H9 (cell line): ENCODE data around the gene PCDHGB7. TPM values are rescaled to one million over a fixed set of nuclear protein-coding genes. Genes with fewer than 3 reads are reported as not detected.
"Not testable (repeated sequence)": the region's sequence is repeated elsewhere in the genome, so short reads cannot be mapped to it uniquely, and the experiment has no call there.

Experiments
- DNase-seq: peaks from one replicate; pipeline ENCODE4 v3.0.0-alpha.2; 2017
- H2AFZ ChIP-seq: one replicate; pipeline ENCODE4 v1.6.1; 2013; ENCODE audit warnings: mild to moderate bottlenecking, low read length, control low read depth, moderate library complexity
- H2AK5ac ChIP-seq: 2 replicates; pipeline ENCODE4 v1.6.1; 2013; ENCODE audit warnings: low read length, control low read depth, mixed read lengths; ENCODE audit not compliant: insufficient read length
- H2BK120ac ChIP-seq: one replicate; pipeline ENCODE4 v1.6.1; 2013; ENCODE audit warnings: low read depth, mild to moderate bottlenecking, low read length, control low read depth, inconsistent platforms; ENCODE audit not compliant: poor library complexity, severe bottlenecking
- H2BK12ac ChIP-seq: 2 replicates; pipeline ENCODE4 v1.6.1; 2013; ENCODE audit warnings: low read length, control low read depth, mixed read lengths, low read depth; ENCODE audit not compliant: insufficient read length
- H2BK15ac ChIP-seq: 2 replicates; pipeline ENCODE4 v1.6.1; 2013; ENCODE audit warnings: low read depth, low read length, control low read depth
- H2BK20ac ChIP-seq: one replicate; pipeline ENCODE4 v1.6.1; 2013; ENCODE audit warnings: low read depth, mild to moderate bottlenecking, low read length, control low read depth, inconsistent platforms; ENCODE audit not compliant: poor library complexity, severe bottlenecking
- H2BK5ac ChIP-seq: 2 replicates; pipeline ENCODE4 v1.6.1; 2013; ENCODE audit warnings: low read length, control low read depth, mixed read lengths; ENCODE audit not compliant: insufficient read length
- H3K14ac ChIP-seq: 2 replicates; pipeline ENCODE4 v1.6.1; 2013; ENCODE audit warnings: low read length, control low read depth; ENCODE audit not compliant: insufficient read depth
- H3K18ac ChIP-seq: 2 replicates; pipeline ENCODE4 v1.6.1; 2013; ENCODE audit warnings: low read depth, mild to moderate bottlenecking, mixed read lengths, low read length, control low read depth; ENCODE audit not compliant: insufficient read length
- H3K23ac ChIP-seq: 2 replicates; pipeline ENCODE4 v1.6.1; 2013; ENCODE audit warnings: low read length, control low read depth, mixed read lengths, low read depth; ENCODE audit not compliant: insufficient read length
- H3K23me2 ChIP-seq: 2 replicates; pipeline ENCODE4 v1.6.1; 2013; ENCODE audit warnings: low read depth, mild to moderate bottlenecking, mixed read lengths, low read length, control low read depth; ENCODE audit not compliant: insufficient read length, poor library complexity, severe bottlenecking
- H3K27ac ChIP-seq: 2 replicates; pipeline ENCODE4 v1.5.1; 2013; ENCODE audit warnings: low read length, control low read depth, mixed read lengths, low read depth; ENCODE audit not compliant: insufficient read length
- H3K27me3 ChIP-seq: 2 replicates; pipeline ENCODE4 v1.6.1; 2013; ENCODE audit warnings: low read length, control low read depth, inconsistent platforms; ENCODE audit not compliant: insufficient read depth
- H3K4ac ChIP-seq: 2 replicates; pipeline ENCODE4 v1.6.1; 2013; ENCODE audit warnings: low read depth, mild to moderate bottlenecking, control low read depth, inconsistent platforms, low read length, moderate library complexity
- H3K4me1 ChIP-seq: 2 replicates; pipeline ENCODE4 v1.6.1; 2013; ENCODE audit warnings: low read length, control low read depth, inconsistent platforms; ENCODE audit not compliant: insufficient read depth
- H3K4me2 ChIP-seq: 2 replicates; pipeline ENCODE4 v1.6.1; 2013; ENCODE audit warnings: low read length, control low read depth, mixed read lengths; ENCODE audit not compliant: insufficient read length, insufficient read depth
- H3K56ac ChIP-seq: 2 replicates; pipeline ENCODE4 v1.6.1; 2013; ENCODE audit warnings: low read depth, mild to moderate bottlenecking, mixed read lengths, low read length, control low read depth; ENCODE audit not compliant: insufficient read length
- H3K79me1 ChIP-seq: 2 replicates; pipeline ENCODE4 v1.6.1; 2013; ENCODE audit warnings: low read depth, mild to moderate bottlenecking, moderate library complexity, low read length, control low read depth, inconsistent platforms; ENCODE audit not compliant: insufficient read depth, poor library complexity, severe bottlenecking
- H3K79me2 ChIP-seq: 2 replicates; pipeline ENCODE4 v1.6.1; 2013; ENCODE audit warnings: low read length, control low read depth, inconsistent platforms; ENCODE audit not compliant: insufficient read depth
- H3K9ac ChIP-seq: 2 replicates; pipeline ENCODE4 v1.6.1; 2013; ENCODE audit warnings: low read length, control low read depth, mixed read lengths; ENCODE audit not compliant: insufficient read length; ENCODE audit errors: extremely low read depth
- H3K9me3 ChIP-seq: one replicate; pipeline ENCODE4 v1.6.1; 2013; ENCODE audit warnings: low read depth, low read length, inconsistent platforms; ENCODE audit not compliant: control insufficient read depth
- H3T11ph ChIP-seq: one replicate; pipeline ENCODE4 v1.6.1; 2013; ENCODE audit warnings: mild to moderate bottlenecking, low read length, control low read depth, inconsistent platforms
- H4K20me1 ChIP-seq: one replicate; pipeline ENCODE4 v1.6.1; 2013; ENCODE audit not compliant: control insufficient read depth, insufficient read length, insufficient read depth
- H4K5ac ChIP-seq: 2 replicates; pipeline ENCODE4 v1.6.1; 2013; ENCODE audit warnings: low read depth, mild to moderate bottlenecking, mixed read lengths, low read length, control low read depth; ENCODE audit not compliant: insufficient read length
- H4K8ac ChIP-seq: replicated peaks from 2 replicates; pipeline ENCODE4 v1.6.1; 2013; ENCODE audit warnings: low read length, control low read depth, mixed read lengths, low read depth; ENCODE audit not compliant: insufficient read length
- H4K91ac ChIP-seq: 2 replicates; pipeline ENCODE4 v1.6.1; 2013; ENCODE audit warnings: low read depth, mild to moderate bottlenecking, moderate library complexity, mixed read lengths, low read length, control low read depth; ENCODE audit not compliant: insufficient read length
- H3K27ac Mint-ChIP-seq, 3 experiments: 2 replicates in 2 of 3; 3 replicates in 1 of 3; pipeline ENCODE4 v1.8.0; 2020 to 2021; ENCODE audit warnings: mixed read lengths in 3 of 3, mild to moderate bottlenecking in 1 of 3, moderate library complexity in 1 of 3
- H3K27me3 Mint-ChIP-seq: 2 replicates; pipeline ENCODE4 v1.8.0; 2021; ENCODE audit warnings: low read depth, mild to moderate bottlenecking, moderate library complexity, mixed read lengths
- H3K36me3 Mint-ChIP-seq, 3 experiments: 2 replicates in 2 of 3; 3 replicates in 1 of 3; pipeline ENCODE4 v1.8.0; 2020 to 2021; ENCODE audit warnings: low read depth in 3 of 3, mixed read lengths in 3 of 3; ENCODE audit not compliant: insufficient read depth in 1 of 3
- H3K4me1 Mint-ChIP-seq, 2 experiments: 2 replicates each; pipeline ENCODE4 v1.8.0; 2020; ENCODE audit warnings: mixed read lengths in 2 of 2
- H3K4me3 Mint-ChIP-seq, 2 experiments: 2 replicates in 1 of 2; 3 replicates in 1 of 2; pipeline ENCODE4 v1.8.0; 2020 to 2021; ENCODE audit warnings: mild to moderate bottlenecking in 2 of 2, mixed read lengths in 2 of 2, moderate library complexity in 1 of 2
- H3K9me3 Mint-ChIP-seq, 2 experiments: 2 replicates in 1 of 2; 3 replicates in 1 of 2; pipeline ENCODE4 v1.8.0; 2020; ENCODE audit warnings: mild to moderate bottlenecking in 2 of 2, mixed read lengths in 2 of 2, moderate library complexity in 1 of 2
- WGBS: extraction: QIAGEN DNeasy Blood & Tissue Kit; methylation state at CpG from one replicate; pipeline ENCODE4 v1.1.7; 2013; ENCODE audit warnings: missing lambda C conversion rate, low lambda C conversion rate, mixed read lengths; ENCODE audit not compliant: insufficient read length; ENCODE audit errors: extremely low coverage; 5-methylcytosine and 5-hydroxymethylcytosine counted together
- total RNA-seq: library from RNA; stranded (reverse); gene quantifications from 2 replicates; pipeline ENCODE4 v1.2.1, GENCODE V29; 2021
- TF ChIP-seq, protein P1 (sequence below): fragments of 200-600 bp; sonication (generic); conservative IDR thresholded peaks from 3 replicates; pipeline ENCODE4 v1.8.0; 2021; ENCODE audit warnings: antibody characterized with exemption, mild to moderate bottlenecking

Gene PCDHGB7
- total RNA-seq, 1 experiment from 2014 or later, result 7.7 TPM

DNA sequence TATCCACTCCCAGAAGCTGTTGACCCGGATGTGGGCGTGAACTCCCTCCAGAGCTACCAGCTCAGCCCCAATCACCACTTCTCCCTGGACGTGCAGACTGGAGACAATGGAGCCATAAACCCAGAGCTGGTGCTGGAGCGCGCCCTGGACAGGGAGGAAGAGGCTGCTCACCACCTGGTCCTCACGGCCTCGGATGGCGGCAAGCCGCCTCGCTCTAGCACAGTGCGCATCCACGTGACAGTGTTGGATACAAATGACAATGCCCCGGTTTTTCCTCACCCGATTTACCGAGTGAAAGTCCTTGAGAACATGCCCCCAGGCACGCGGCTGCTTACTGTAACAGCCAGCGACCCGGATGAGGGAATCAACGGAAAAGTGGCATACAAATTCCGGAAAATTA, 24.2 kb upstream of the PCDHGB7 start:
- Histone ChIP-seq H3K79me1 (no peaks in the 10 kb centered on the region), H2BK12ac (no peak overlapping the region), H3K9ac (no peak overlapping the region), H3K23me2 (no peaks in the 10 kb centered on the region), H2BK15ac (no peak overlapping the region), H2BK5ac (no peak overlapping the region), H3K14ac (no peak overlapping the region), H4K20me1 (no peaks in the 10 kb centered on the region), H3K79me2 (no peaks in the 10 kb centered on the region), H2BK20ac (no peak overlapping the region), H4K91ac (no peak overlapping the region), H3K4me1 (0 out of 2 replicates have a peak, but pooled peaks cover 2% of the 10 kb centered on the region), H3K27me3 (no peaks in the 10 kb centered on the region), H2AK5ac (no peak overlapping the region), H3K4ac (no peak overlapping the region), H3K18ac (no peak overlapping the region), H3K27ac (no peak overlapping the region), H3K9me3 (peaks cover 50% of the 10 kb centered on the region), H3T11ph (no peak overlapping the region), H2AFZ (no peak overlapping the region), H3K4me2 (no peak overlapping the region), H2BK120ac (no peak overlapping the region), H3K56ac (no peak overlapping the region), H3K23ac (no peak overlapping the region), H4K8ac (no peak overlapping the region), H4K5ac (no peak overlapping the region)
- Mint-ChIP-seq H3K27me3 (peaks cover 9% of the 10 kb centered on the region), H3K36me3 (peaks cover 29 to 61% (median 54%) of the 10 kb centered on the region in 3 experiments), H3K4me3 (no peak overlapping the region), H3K4me1 (no peaks in the 10 kb centered on the region), H3K27ac (no peak overlapping the region), H3K9me3 (peaks cover 60 to 76% of the 10 kb centered on the region in 2 experiments)
- no peak for DNase-seq
- TF ChIP-seq, protein P1, sequence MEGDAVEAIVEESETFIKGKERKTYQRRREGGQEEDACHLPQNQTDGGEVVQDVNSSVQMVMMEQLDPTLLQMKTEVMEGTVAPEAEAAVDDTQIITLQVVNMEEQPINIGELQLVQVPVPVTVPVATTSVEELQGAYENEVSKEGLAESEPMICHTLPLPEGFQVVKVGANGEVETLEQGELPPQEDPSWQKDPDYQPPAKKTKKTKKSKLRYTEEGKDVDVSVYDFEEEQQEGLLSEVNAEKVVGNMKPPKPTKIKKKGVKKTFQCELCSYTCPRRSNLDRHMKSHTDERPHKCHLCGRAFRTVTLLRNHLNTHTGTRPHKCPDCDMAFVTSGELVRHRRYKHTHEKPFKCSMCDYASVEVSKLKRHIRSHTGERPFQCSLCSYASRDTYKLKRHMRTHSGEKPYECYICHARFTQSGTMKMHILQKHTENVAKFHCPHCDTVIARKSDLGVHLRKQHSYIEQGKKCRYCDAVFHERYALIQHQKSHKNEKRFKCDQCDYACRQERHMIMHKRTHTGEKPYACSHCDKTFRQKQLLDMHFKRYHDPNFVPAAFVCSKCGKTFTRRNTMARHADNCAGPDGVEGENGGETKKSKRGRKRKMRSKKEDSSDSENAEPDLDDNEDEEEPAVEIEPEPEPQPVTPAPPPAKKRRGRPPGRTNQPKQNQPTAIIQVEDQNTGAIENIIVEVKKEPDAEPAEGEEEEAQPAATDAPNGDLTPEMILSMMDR, result no peak
- WGBS, result no CpG with 5 or more reads among the region's 21 CpGs

DNA sequence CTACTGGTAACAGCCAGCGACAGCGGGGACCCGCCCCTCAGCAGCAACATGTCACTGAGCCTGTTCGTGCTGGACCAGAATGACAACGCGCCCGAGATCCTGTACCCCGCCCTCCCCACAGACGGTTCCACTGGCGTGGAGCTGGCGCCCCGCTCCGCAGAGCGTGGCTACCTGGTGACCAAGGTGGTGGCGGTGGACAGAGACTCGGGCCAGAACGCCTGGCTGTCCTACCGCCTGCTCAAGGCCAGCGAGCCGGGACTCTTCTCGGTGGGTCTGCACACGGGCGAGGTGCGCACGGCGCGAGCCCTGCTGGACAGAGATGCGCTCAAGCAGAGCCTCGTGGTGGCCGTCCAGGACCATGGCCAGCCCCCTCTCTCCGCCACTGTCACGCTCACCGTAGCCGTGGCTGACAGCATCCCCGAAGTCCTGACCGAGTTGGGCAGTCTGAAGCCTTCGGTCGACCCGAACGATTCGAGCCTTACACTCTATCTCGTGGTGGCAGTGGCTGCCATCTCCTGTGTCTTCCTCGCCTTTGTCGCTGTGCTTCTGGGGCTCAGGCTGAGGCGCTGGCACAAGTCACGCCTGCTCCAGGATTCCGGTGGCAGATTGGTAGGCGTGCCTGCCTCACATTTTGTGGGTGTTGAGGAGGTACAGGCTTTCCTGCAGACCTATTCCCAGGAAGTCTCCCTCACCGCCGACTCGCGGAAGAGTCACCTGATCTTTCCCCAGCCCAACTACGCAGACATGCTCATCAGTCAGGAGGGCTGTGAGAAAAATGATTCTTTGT, 22.9 kb upstream of the PCDHGB7 start:
- not testable (repeated sequence) for H3K27ac ChIP-seq, H3K18ac ChIP-seq, H4K8ac ChIP-seq, H2BK5ac ChIP-seq, H3K4me1 ChIP-seq, H3K27me3 ChIP-seq, H3K23me2 ChIP-seq, H2BK12ac ChIP-seq, H2AFZ ChIP-seq, H3K14ac ChIP-seq, H4K20me1 ChIP-seq, H3K23ac ChIP-seq, H3K79me2 ChIP-seq, H3T11ph ChIP-seq, H3K56ac ChIP-seq, H3K4ac ChIP-seq, H2AK5ac ChIP-seq, H2BK120ac ChIP-seq, H2BK15ac ChIP-seq, H3K4me2 ChIP-seq, H3K4me1 Mint-ChIP-seq, H3K27ac Mint-ChIP-seq, H4K5ac ChIP-seq, H3K79me1 ChIP-seq, H3K4me3 Mint-ChIP-seq, H3K9ac ChIP-seq, H2BK20ac ChIP-seq, H4K91ac ChIP-seq, H3K27me3 Mint-ChIP-seq, DNase-seq
- WGBS, result no CpG with 5 or more reads among the region's 53 CpGs
- H3K9me3 ChIP-seq, result peaks cover 47% of the 10 kb centered on the region
- H3K9me3 Mint-ChIP-seq, result peaks cover 63 to 73% of the 10 kb centered on the region in 2 experiments
- H3K36me3 Mint-ChIP-seq, result peaks cover 32 to 58% (median 56%) of the 10 kb centered on the region in 3 experiments
